CD4-positive, alpha-beta T cell treated with Interleukin-4 for 1 hour (primary cell): ENCODE data around the gene CHADL.
A peak's percentile ranks its signal among the peaks of the same experiment; 100 is the strongest.

Source experiments
- DNase-seq, 2 donors: peaks; one replicate each; pipeline ENCODE4 v3.0.0-alpha.2; 2020 to 2022

CHADL gene

GRCh38 chr22:41256254-41257253, 15.8 kb upstream of the CHADL start:
- DNase-seq = no peak

GRCh38 chr22:41254230-41254629, 13.5 kb upstream of the CHADL start:
- DNase-seq = no peak

- no peak for DNase-seq
Observed at GRCh38 chr22:41252365-41252764, 11.6 kb upstream of the CHADL start.

GRCh38 chr22:41250127-41250526, 9.4 kb upstream of the CHADL start:
- DNase-seq = no peak

DNA sequence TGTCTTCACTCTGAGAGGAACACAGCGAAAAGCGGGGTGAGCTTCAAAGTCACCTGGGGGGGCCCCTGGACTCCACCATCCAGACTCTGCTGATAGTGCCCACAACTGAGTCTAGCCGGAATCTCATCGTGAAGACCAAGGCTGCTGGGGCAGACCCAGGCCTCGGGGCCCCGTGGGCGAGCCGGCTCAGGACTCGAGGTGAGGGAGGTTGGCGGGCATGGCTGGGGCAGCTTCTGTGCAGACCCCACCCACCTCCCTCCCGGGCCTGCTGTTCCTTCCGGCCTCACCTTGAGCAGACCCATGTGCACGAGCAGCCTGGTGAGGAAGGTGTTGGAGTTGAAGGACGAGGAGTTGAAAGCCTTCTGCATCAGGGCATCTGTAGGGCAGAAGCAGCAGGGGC, 8.7 kb upstream of the CHADL start:
- no peak for DNase-seq

DNA sequence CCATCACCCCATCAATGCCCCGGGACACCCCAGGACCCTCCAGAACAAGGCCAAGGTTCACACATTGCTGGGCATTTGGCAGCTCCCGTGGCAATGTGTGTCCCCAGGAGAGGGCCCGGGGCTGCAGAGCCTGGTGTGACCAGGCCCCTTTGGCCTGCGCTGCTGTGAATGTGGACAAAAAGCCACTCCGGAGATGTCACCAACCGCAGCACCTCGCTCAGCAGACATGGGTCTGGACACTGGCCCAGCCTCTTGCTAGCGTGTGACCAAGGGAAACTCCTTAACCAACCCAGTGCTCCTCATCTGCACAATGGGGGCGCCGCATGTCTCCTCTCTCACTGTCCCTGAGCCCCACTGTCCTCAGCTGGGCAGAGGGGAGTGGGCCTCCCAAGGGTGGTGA, 8.0 kb upstream of the CHADL start:
- DNase-seq = no peak

DNA sequence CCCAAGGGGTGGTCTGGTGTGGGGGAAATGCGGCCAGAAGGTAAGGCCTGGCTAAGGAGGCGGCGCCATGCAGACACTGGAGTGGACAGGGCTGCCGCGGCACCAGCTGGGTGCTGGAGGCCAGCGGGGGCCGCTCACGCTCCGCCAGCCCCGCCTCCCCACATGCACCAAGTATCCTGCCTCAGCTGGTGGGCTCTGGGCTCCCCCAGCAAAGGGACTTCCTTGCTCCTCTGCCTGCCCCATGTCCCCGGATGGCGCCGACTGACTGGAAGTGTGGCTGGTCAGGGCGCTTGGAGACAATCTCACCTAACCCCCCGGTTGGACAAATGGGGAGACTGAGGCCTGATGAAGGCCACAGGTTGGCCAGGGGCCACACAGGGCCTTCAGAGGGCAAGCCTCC, 7.6 kb upstream of the CHADL start:
- no peak for DNase-seq

GRCh38 chr22:41247703-41248102, 7.0 kb upstream of the CHADL start:
- DNase-seq = no peak

DNA sequence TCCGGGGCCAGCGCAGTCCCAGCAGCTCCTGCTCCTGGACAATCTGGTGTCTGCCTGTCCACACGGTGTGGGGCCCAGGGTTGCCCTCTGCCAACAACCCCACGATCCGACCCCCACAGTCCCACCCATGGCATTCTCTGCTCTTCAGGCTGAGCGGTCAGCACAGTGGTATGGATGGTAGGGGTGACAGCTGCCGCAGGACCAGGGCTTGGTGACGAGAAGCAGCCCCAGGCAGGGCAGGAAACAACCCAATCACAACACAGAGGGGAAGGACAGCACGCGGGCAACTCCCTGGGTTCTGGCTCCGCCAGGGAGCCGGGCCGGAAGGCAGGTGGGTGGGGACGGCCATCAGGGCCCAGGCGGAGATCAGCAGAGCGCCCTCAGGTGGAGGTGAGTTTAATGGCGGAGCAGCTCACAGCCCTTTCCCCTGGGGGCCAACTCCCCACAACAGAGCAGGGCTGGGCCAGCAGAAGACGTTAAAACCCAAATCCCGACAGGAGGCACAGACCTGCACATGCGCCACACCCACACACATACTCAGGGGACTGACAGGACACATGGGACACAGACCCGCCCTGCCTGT, 5.3 kb upstream of the CHADL start:
- no peak for DNase-seq

- no peak for DNase-seq
Observed at GRCh38 chr22:41243361-41243760, 2.6 kb upstream of the CHADL start.

GRCh38 chr22:41242396-41243117, 1.8 kb upstream of the CHADL start:
- no peak for DNase-seq

GRCh38 chr22:41241133-41241676, 474 bp upstream of the CHADL start:
- no peak for DNase-seq

- no peak for DNase-seq
Observed at GRCh38 chr22:41239443-41240128, 1.1 kb downstream of the CHADL start.

DNA sequence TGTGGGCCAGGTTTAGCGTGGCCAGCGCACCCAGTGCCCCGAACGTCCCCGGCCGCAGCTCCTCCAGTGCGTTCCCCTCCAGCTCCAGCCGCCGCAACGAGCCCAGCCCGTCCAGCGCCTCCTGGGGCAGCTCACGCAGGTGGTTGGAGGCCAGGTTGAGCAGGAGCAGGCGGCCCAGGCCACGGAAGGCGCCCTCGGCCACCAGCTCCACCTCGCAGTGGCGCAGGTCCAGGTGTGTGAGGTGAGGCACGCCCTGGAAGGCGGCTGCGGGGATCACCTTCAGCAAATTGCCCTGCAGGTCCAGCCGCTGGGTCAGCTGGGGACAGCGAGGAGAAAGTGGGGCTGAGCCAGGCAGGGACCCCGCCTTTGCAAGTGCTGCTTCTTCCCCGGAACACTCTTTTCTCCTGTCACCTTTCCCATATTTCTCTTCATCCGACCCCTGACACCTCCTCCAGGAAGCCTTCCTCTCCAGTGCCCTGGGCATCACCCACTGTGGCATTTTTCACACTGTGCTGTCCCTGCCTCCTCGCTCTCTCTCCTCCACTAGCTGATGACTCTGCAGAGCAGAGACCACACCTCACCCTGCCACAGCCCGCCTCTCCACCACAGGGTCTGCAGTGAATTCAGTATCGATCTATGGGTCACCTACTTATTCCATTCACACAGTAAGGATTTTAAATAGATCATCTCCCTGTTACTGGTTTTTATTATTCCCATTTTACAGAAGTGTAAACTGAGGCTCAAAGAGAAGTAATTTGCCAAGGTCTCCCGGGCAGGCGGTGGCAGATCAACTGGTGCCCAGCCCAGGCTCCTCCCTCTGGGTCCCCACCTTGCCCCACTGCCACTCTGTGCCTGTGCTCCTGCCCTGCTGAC, 1.9 kb downstream of the CHADL start:
- no peak for DNase-seq

GRCh38 chr22:41237707-41238569, 2.8 kb downstream of the CHADL start:
- peak; percentile 83 to 86 for DNase-seq

DNA sequence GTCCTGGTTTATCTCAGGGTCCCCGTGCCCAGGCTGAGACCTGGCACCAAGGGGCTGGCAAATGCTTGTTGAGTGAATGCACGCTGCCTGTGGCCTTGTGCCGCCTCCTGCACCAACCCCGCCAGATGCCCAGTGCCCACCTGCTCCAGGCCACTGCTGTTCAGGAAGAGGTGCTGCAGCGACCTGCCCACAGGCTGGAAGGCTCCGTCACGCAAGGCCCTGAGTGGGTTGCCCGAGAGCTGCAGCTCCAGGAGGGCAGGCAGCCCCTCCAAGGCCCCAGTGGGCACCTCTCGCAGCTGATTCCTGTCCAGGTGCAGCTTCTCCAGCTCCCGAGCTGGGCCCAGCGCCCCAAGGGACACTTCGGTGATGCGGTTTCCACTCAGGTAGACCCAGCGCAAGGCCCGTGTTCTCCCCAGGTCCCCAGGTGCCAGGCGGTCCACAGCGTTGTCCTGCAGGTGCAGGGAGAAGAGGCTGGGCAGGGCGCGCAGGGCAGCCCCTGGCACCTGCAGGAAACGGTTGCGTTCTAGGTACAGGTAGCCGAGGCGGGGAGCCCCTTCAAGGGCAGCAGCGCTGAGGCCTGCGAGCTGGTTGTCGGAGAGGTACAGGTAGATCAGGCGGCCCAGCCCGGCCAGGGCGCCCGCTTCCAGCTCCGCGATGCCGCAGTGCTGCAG, 3.6 kb downstream of the CHADL start:
- DNase-seq = no peak

DNA sequence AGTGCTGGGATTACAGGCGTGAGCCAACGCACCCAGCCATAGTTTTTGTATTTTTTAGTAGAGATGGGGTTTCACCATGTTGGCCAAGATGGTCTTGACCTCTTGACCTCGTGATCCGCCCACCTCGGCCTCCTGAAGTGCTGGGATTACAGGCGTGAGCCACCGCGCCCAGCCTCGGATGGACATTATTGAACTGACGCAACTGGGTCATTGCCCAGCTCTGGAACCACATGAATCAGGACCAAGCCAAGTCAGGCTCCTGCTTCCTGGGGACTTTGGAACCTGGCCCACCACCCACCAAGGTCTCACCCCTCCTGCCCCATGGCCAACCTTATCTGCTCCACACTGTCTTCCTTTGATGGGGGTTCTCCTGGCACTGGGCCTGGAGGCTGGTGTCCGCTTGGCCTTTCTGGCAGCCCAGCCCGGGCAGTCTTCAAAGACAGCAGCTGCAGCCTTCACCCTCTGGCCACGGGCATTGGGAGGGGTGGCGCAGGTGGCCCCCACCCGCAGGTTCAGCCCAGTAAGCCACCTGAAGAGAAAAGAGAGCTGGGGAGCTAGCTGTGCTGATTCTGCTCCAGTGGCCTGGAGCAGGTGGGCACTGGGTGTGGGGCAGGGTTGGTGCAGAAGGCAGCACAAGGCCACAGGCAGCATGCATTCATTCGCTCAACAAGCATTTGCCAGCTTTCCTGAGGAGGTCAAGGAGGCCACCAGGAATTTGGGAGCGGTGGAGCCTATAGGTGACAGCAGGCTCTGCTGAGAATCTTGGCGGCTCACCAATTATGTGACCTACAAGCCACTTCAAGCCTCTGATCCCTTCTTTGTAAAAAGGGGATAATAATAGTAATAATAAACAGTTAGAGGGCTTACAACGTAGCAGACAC, 5.7 kb downstream of the CHADL start:
- no peak for DNase-seq

DNA sequence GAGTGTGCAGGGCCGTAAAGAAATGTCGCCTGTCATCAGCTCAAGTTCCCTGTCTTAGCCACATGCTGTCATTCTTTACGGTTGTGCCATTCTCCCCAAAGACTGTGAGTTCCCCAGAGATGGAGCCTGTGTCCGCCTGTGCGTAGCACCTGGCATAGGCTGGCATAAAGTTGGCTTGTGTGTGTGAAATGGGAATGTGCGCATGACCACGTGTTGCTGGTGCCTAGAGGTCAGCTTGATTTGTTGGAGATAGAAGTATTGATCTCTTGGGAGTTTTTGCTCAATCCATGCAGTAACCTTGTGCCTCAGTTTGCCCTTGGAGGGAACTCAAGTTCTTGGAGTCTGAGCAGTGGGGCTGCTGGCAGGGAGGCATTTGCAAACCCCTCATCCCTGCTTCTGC, 9.4 kb downstream of the CHADL start:
- no peak for DNase-seq

GRCh38 chr22:41230401-41230785, 10.3 kb downstream of the CHADL start:
- DNase-seq = no peak
